Body of pancreas (tissue), 4 donors: Measurements from ENCODE around the gene NRBF2.

Source experiments
- CTCF ChIP-seq, 7 experiments: fragments of 450-650 bp in 4 of 7; fragments of 200-600 bp in 3 of 7; sonication (generic) in 3 of 7; IDR thresholded peaks; one replicate each; pipeline ENCODE4 v1.5.1; 2016 to 2019; ENCODE audit warnings: antibody characterized with exemption in 7 of 7
- POLR2A ChIP-seq, 3 donors: fragments of 450-650 bp; IDR thresholded peaks; one replicate each; pipeline ENCODE4 v1.6.1; 2016; ENCODE audit warnings: antibody characterized with exemption in 3 of 3, mild to moderate bottlenecking in 2 of 3

- TF ChIP-seq CTCF (IDR thresholded peaks at IDR 0.05) (no peak), POLR2A (IDR thresholded peaks at IDR 0.05) (no peak)
Observed at GRCh38 chr10:63155388-63156020, 22.4 kb downstream of the NRBF2 start.
